Liver (tissue), 3 donors: ENCODE measurements around the gene PGM5.
A peak's percentile ranks its signal among the peaks of the same experiment; 100 is the strongest.

Experiments used
- CTCF ChIP-seq: fragments of 150-350 bp; IDR thresholded peaks from 2 replicates; pipeline ENCODE4 v1.5.1; 2017; ENCODE audit warnings: improper control_type of control experiment, low read depth, low read length; ENCODE audit not compliant: missing input control
- FOXA1 ChIP-seq: IDR thresholded peaks from 2 replicates; pipeline ENCODE4 v1.6.1; 2016; ENCODE audit warnings: antibody characterized with exemption
- FOXA2 ChIP-seq: IDR thresholded peaks from 2 replicates; pipeline ENCODE4 v1.6.1; 2016; ENCODE audit warnings: antibody characterized with exemption
- HNF4A ChIP-seq, 2 donors: conservative IDR thresholded peaks; 2 replicates each; pipeline ENCODE4 v1.6.1; 2016; ENCODE audit warnings: antibody characterized with exemption in 2 of 2, mild to moderate bottlenecking in 2 of 2
- JUND ChIP-seq, 2 donors: IDR thresholded peaks; 2 replicates each; pipeline ENCODE4 v1.6.1; 2016; ENCODE audit warnings: antibody characterized with exemption in 2 of 2
- NR2F2 ChIP-seq: IDR thresholded peaks from 2 replicates; pipeline ENCODE4 v1.6.1; 2016; ENCODE audit warnings: antibody characterized with exemption
- RAD21 ChIP-seq, 2 donors: IDR thresholded peaks; 2 replicates each; pipeline ENCODE4 v1.6.1; 2016; ENCODE audit warnings: antibody characterized with exemption in 2 of 2, mild to moderate bottlenecking in 2 of 2
- RXRA ChIP-seq, 2 donors: IDR thresholded peaks; 2 replicates each; pipeline ENCODE4 v1.6.1; 2017 to 2018; ENCODE audit warnings: antibody characterized with exemption in 2 of 2, mild to moderate bottlenecking in 1 of 2
- YY1 ChIP-seq: IDR thresholded peaks from 2 replicates; pipeline ENCODE4 v1.6.1; 2016; ENCODE audit warnings: antibody characterized with exemption, mild to moderate bottlenecking
- ZBTB33 ChIP-seq: IDR thresholded peaks from 2 replicates; pipeline ENCODE4 v1.6.1; 2016; ENCODE audit warnings: antibody characterized with exemption
- TF ChIP-seq, protein P1 (sequence below): IDR thresholded peaks from 2 replicates; pipeline ENCODE4 v1.6.1; 2016; ENCODE audit warnings: antibody characterized with exemption, mild to moderate bottlenecking
- TF ChIP-seq, protein P2 (sequence below): IDR thresholded peaks from 2 replicates; pipeline ENCODE4 v1.6.1; 2016; ENCODE audit warnings: antibody characterized with exemption
- TF ChIP-seq, protein P3 (sequence below): IDR thresholded peaks from 2 replicates; pipeline ENCODE4 v1.6.1; 2016; ENCODE audit warnings: antibody characterized with exemption
- donor health status: healthy.
- donor health status: healthy.

GRCh38 chr9:68507130-68507805 lies 150.9 kb downstream of the PGM5 start:
- TF ChIP-seq, protein P1, sequence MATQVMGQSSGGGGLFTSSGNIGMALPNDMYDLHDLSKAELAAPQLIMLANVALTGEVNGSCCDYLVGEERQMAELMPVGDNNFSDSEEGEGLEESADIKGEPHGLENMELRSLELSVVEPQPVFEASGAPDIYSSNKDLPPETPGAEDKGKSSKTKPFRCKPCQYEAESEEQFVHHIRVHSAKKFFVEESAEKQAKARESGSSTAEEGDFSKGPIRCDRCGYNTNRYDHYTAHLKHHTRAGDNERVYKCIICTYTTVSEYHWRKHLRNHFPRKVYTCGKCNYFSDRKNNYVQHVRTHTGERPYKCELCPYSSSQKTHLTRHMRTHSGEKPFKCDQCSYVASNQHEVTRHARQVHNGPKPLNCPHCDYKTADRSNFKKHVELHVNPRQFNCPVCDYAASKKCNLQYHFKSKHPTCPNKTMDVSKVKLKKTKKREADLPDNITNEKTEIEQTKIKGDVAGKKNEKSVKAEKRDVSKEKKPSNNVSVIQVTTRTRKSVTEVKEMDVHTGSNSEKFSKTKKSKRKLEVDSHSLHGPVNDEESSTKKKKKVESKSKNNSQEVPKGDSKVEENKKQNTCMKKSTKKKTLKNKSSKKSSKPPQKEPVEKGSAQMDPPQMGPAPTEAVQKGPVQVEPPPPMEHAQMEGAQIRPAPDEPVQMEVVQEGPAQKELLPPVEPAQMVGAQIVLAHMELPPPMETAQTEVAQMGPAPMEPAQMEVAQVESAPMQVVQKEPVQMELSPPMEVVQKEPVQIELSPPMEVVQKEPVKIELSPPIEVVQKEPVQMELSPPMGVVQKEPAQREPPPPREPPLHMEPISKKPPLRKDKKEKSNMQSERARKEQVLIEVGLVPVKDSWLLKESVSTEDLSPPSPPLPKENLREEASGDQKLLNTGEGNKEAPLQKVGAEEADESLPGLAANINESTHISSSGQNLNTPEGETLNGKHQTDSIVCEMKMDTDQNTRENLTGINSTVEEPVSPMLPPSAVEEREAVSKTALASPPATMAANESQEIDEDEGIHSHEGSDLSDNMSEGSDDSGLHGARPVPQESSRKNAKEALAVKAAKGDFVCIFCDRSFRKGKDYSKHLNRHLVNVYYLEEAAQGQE = no peak
- peak; percentile 51 for TF ChIP-seq CTCF
- TF ChIP-seq NR2F2 = no peak
- TF ChIP-seq JUND (IDR thresholded peaks at IDR 0.05) = no peak
- TF ChIP-seq, protein P2, sequence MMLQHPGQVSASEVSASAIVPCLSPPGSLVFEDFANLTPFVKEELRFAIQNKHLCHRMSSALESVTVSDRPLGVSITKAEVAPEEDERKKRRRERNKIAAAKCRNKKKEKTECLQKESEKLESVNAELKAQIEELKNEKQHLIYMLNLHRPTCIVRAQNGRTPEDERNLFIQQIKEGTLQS = no peak
- TF ChIP-seq FOXA1 = no peak
- TF ChIP-seq YY1 = no peak
- TF ChIP-seq FOXA2 = no peak
- TF ChIP-seq RAD21 (IDR thresholded peaks at IDR 0.05) = peak; percentile 71 to 72
- TF ChIP-seq, protein P3, sequence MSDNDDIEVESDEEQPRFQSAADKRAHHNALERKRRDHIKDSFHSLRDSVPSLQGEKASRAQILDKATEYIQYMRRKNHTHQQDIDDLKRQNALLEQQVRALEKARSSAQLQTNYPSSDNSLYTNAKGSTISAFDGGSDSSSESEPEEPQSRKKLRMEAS = no peak
- TF ChIP-seq RXRA (IDR thresholded peaks at IDR 0.05) = no peak
- TF ChIP-seq ZBTB33 = no peak
- no peak for TF ChIP-seq HNF4A (conservative IDR thresholded peaks at IDR 0.05)
